H9 (cell line): ENCODE results near the gene SLC35F2. TPM values are rescaled to one million over a fixed set of nuclear protein-coding genes. Genes with fewer than 3 reads are reported as not detected.

Experiments
- DNase-seq: peaks from one replicate; pipeline ENCODE4 v3.0.0-alpha.2; 2017
- H2AFZ ChIP-seq: one replicate; pipeline ENCODE4 v1.6.1; 2013; ENCODE audit warnings: mild to moderate bottlenecking, low read length, control low read depth, moderate library complexity
- H2AK5ac ChIP-seq: 2 replicates; pipeline ENCODE4 v1.6.1; 2013; ENCODE audit warnings: low read length, control low read depth, mixed read lengths; ENCODE audit not compliant: insufficient read length
- H2BK120ac ChIP-seq: one replicate; pipeline ENCODE4 v1.6.1; 2013; ENCODE audit warnings: low read depth, mild to moderate bottlenecking, low read length, control low read depth, inconsistent platforms; ENCODE audit not compliant: poor library complexity, severe bottlenecking
- H2BK12ac ChIP-seq: 2 replicates; pipeline ENCODE4 v1.6.1; 2013; ENCODE audit warnings: low read length, control low read depth, mixed read lengths, low read depth; ENCODE audit not compliant: insufficient read length
- H2BK15ac ChIP-seq: 2 replicates; pipeline ENCODE4 v1.6.1; 2013; ENCODE audit warnings: low read depth, low read length, control low read depth
- H2BK20ac ChIP-seq: one replicate; pipeline ENCODE4 v1.6.1; 2013; ENCODE audit warnings: low read depth, mild to moderate bottlenecking, low read length, control low read depth, inconsistent platforms; ENCODE audit not compliant: poor library complexity, severe bottlenecking
- H2BK5ac ChIP-seq: 2 replicates; pipeline ENCODE4 v1.6.1; 2013; ENCODE audit warnings: low read length, control low read depth, mixed read lengths; ENCODE audit not compliant: insufficient read length
- H3K14ac ChIP-seq: 2 replicates; pipeline ENCODE4 v1.6.1; 2013; ENCODE audit warnings: low read length, control low read depth; ENCODE audit not compliant: insufficient read depth
- H3K18ac ChIP-seq: 2 replicates; pipeline ENCODE4 v1.6.1; 2013; ENCODE audit warnings: low read depth, mild to moderate bottlenecking, mixed read lengths, low read length, control low read depth; ENCODE audit not compliant: insufficient read length
- H3K23ac ChIP-seq: 2 replicates; pipeline ENCODE4 v1.6.1; 2013; ENCODE audit warnings: low read length, control low read depth, mixed read lengths, low read depth; ENCODE audit not compliant: insufficient read length
- H3K23me2 ChIP-seq: 2 replicates; pipeline ENCODE4 v1.6.1; 2013; ENCODE audit warnings: low read depth, mild to moderate bottlenecking, mixed read lengths, low read length, control low read depth; ENCODE audit not compliant: insufficient read length, poor library complexity, severe bottlenecking
- H3K27ac ChIP-seq: 2 replicates; pipeline ENCODE4 v1.5.1; 2013; ENCODE audit warnings: low read length, control low read depth, mixed read lengths, low read depth; ENCODE audit not compliant: insufficient read length
- H3K27me3 ChIP-seq: 2 replicates; pipeline ENCODE4 v1.6.1; 2013; ENCODE audit warnings: low read length, control low read depth, inconsistent platforms; ENCODE audit not compliant: insufficient read depth
- H3K4ac ChIP-seq: 2 replicates; pipeline ENCODE4 v1.6.1; 2013; ENCODE audit warnings: low read depth, mild to moderate bottlenecking, control low read depth, inconsistent platforms, low read length, moderate library complexity
- H3K4me1 ChIP-seq: 2 replicates; pipeline ENCODE4 v1.6.1; 2013; ENCODE audit warnings: low read length, control low read depth, inconsistent platforms; ENCODE audit not compliant: insufficient read depth
- H3K4me2 ChIP-seq: 2 replicates; pipeline ENCODE4 v1.6.1; 2013; ENCODE audit warnings: low read length, control low read depth, mixed read lengths; ENCODE audit not compliant: insufficient read length, insufficient read depth
- H3K56ac ChIP-seq: 2 replicates; pipeline ENCODE4 v1.6.1; 2013; ENCODE audit warnings: low read depth, mild to moderate bottlenecking, mixed read lengths, low read length, control low read depth; ENCODE audit not compliant: insufficient read length
- H3K79me1 ChIP-seq: 2 replicates; pipeline ENCODE4 v1.6.1; 2013; ENCODE audit warnings: low read depth, mild to moderate bottlenecking, moderate library complexity, low read length, control low read depth, inconsistent platforms; ENCODE audit not compliant: insufficient read depth, poor library complexity, severe bottlenecking
- H3K79me2 ChIP-seq: 2 replicates; pipeline ENCODE4 v1.6.1; 2013; ENCODE audit warnings: low read length, control low read depth, inconsistent platforms; ENCODE audit not compliant: insufficient read depth
- H3K9ac ChIP-seq: 2 replicates; pipeline ENCODE4 v1.6.1; 2013; ENCODE audit warnings: low read length, control low read depth, mixed read lengths; ENCODE audit not compliant: insufficient read length; ENCODE audit errors: extremely low read depth
- H3K9me3 ChIP-seq: one replicate; pipeline ENCODE4 v1.6.1; 2013; ENCODE audit warnings: low read depth, low read length, inconsistent platforms; ENCODE audit not compliant: control insufficient read depth
- H3T11ph ChIP-seq: one replicate; pipeline ENCODE4 v1.6.1; 2013; ENCODE audit warnings: mild to moderate bottlenecking, low read length, control low read depth, inconsistent platforms
- H4K20me1 ChIP-seq: one replicate; pipeline ENCODE4 v1.6.1; 2013; ENCODE audit not compliant: control insufficient read depth, insufficient read length, insufficient read depth
- H4K5ac ChIP-seq: 2 replicates; pipeline ENCODE4 v1.6.1; 2013; ENCODE audit warnings: low read depth, mild to moderate bottlenecking, mixed read lengths, low read length, control low read depth; ENCODE audit not compliant: insufficient read length
- H4K8ac ChIP-seq: replicated peaks from 2 replicates; pipeline ENCODE4 v1.6.1; 2013; ENCODE audit warnings: low read length, control low read depth, mixed read lengths, low read depth; ENCODE audit not compliant: insufficient read length
- H4K91ac ChIP-seq: 2 replicates; pipeline ENCODE4 v1.6.1; 2013; ENCODE audit warnings: low read depth, mild to moderate bottlenecking, moderate library complexity, mixed read lengths, low read length, control low read depth; ENCODE audit not compliant: insufficient read length
- H3K27ac Mint-ChIP-seq, 3 experiments: 2 replicates in 2 of 3; 3 replicates in 1 of 3; pipeline ENCODE4 v1.8.0; 2020 to 2021; ENCODE audit warnings: mixed read lengths in 3 of 3, mild to moderate bottlenecking in 1 of 3, moderate library complexity in 1 of 3
- H3K27me3 Mint-ChIP-seq: 2 replicates; pipeline ENCODE4 v1.8.0; 2021; ENCODE audit warnings: low read depth, mild to moderate bottlenecking, moderate library complexity, mixed read lengths
- H3K36me3 Mint-ChIP-seq, 3 experiments: 2 replicates in 2 of 3; 3 replicates in 1 of 3; pipeline ENCODE4 v1.8.0; 2020 to 2021; ENCODE audit warnings: low read depth in 3 of 3, mixed read lengths in 3 of 3; ENCODE audit not compliant: insufficient read depth in 1 of 3
- H3K4me1 Mint-ChIP-seq, 2 experiments: 2 replicates each; pipeline ENCODE4 v1.8.0; 2020; ENCODE audit warnings: mixed read lengths in 2 of 2
- H3K4me3 Mint-ChIP-seq, 2 experiments: 2 replicates in 1 of 2; 3 replicates in 1 of 2; pipeline ENCODE4 v1.8.0; 2020 to 2021; ENCODE audit warnings: mild to moderate bottlenecking in 2 of 2, mixed read lengths in 2 of 2, moderate library complexity in 1 of 2
- H3K9me3 Mint-ChIP-seq, 2 experiments: 2 replicates in 1 of 2; 3 replicates in 1 of 2; pipeline ENCODE4 v1.8.0; 2020; ENCODE audit warnings: mild to moderate bottlenecking in 2 of 2, mixed read lengths in 2 of 2, moderate library complexity in 1 of 2
- WGBS: extraction: QIAGEN DNeasy Blood & Tissue Kit; methylation state at CpG from one replicate; pipeline ENCODE4 v1.1.7; 2013; ENCODE audit warnings: missing lambda C conversion rate, low lambda C conversion rate, mixed read lengths; ENCODE audit not compliant: insufficient read length; ENCODE audit errors: extremely low coverage; 5-methylcytosine and 5-hydroxymethylcytosine counted together
- total RNA-seq: library from RNA; stranded (reverse); gene quantifications from 2 replicates; pipeline ENCODE4 v1.2.1, GENCODE V29; 2021
- TF ChIP-seq, protein P1 (sequence below): fragments of 200-600 bp; sonication (generic); conservative IDR thresholded peaks from 3 replicates; pipeline ENCODE4 v1.8.0; 2021; ENCODE audit warnings: antibody characterized with exemption, mild to moderate bottlenecking

The SLC35F2 gene
- total RNA-seq, 1 experiment from 2014 or later: 24.0 TPM

DNA sequence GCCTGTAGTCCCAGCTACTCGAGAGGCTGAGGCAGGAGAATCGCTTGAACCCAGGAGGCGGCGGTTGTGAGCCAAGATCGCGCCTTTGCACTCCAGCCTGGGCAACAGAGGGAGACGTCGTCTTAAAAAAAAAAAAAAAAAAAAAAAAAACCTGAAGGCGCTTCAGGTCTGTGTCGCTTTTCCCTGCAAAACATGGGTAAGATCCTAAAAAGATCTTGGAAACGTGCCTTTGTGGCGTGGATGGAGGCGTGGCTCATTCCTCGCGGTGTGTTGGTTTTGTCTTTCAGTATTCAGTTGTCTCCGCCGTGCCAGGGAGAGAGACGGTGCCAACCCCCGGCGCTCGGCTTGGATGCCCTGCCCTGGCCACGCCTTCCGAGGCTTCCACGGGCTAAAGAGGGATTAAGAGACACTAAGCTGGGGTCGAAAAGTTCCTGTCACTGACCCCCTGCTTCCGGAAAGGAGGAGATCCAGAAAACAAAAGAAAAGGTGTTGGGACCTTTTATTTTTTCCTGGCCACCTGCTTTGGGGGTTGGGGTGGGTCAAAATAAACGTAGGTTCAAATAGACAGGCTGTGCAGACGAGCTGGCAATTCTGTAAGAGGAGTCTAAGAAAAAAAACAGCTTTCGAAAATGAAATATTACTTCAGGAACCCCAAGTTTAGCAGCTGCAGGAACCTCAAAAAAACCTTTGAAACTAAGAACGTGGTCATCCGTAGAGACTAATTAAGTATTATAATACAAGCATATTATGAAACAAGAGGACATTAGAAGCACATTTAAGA, 1.1 kb upstream of the SLC35F2 start:
- H3K23ac ChIP-seq: no peak overlapping the region
- DNase-seq: peak; percentile 50
- TF ChIP-seq, protein P1, sequence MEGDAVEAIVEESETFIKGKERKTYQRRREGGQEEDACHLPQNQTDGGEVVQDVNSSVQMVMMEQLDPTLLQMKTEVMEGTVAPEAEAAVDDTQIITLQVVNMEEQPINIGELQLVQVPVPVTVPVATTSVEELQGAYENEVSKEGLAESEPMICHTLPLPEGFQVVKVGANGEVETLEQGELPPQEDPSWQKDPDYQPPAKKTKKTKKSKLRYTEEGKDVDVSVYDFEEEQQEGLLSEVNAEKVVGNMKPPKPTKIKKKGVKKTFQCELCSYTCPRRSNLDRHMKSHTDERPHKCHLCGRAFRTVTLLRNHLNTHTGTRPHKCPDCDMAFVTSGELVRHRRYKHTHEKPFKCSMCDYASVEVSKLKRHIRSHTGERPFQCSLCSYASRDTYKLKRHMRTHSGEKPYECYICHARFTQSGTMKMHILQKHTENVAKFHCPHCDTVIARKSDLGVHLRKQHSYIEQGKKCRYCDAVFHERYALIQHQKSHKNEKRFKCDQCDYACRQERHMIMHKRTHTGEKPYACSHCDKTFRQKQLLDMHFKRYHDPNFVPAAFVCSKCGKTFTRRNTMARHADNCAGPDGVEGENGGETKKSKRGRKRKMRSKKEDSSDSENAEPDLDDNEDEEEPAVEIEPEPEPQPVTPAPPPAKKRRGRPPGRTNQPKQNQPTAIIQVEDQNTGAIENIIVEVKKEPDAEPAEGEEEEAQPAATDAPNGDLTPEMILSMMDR: no peak
- no peak overlapping the region for H2BK12ac ChIP-seq
- H3K27me3 Mint-ChIP-seq: peaks cover 17% of the 10 kb centered on the region
- no peak overlapping the region for H2BK15ac ChIP-seq
- H3K56ac ChIP-seq: no peak overlapping the region
- no peak overlapping the region for H3K27ac ChIP-seq
- no peaks in the 10 kb centered on the region; the same call in 1 of the 2 replicates for H3K79me2 ChIP-seq
- H4K20me1 ChIP-seq: no peaks in the 10 kb centered on the region
- H3K79me1 ChIP-seq: no peaks in the 10 kb centered on the region
- peaks cover 13% of the 10 kb centered on the region for H3K23me2 ChIP-seq
- H3K4me1 ChIP-seq: no peaks in the 10 kb centered on the region; the same call in 1 of the 2 replicates
- peak overlapping the region; percentile 94 for H3K4me3 Mint-ChIP-seq
- H2AFZ ChIP-seq: peak overlapping the region; percentile 92
- H3K36me3 Mint-ChIP-seq: peaks cover 0 to 2% (median 0%) of the 10 kb centered on the region in 3 experiments; a peak in 1 of 7 replicates
- peak overlapping the region; percentile 54 for H3K9ac ChIP-seq
- H3K9me3 ChIP-seq: no peaks in the 10 kb centered on the region
- no peak overlapping the region for H4K91ac ChIP-seq
- H2BK120ac ChIP-seq: no peak overlapping the region
- no peaks in the 10 kb centered on the region for H3K27me3 ChIP-seq
- H3K9me3 Mint-ChIP-seq: no peaks in the 10 kb centered on the region
- H4K5ac ChIP-seq: no peak overlapping the region
- no peak overlapping the region for H2BK5ac ChIP-seq
- no CpG with 5 or more reads among the region's 31 CpGs for WGBS
- H3K18ac ChIP-seq: no peak overlapping the region
- no peak overlapping the region for H3T11ph ChIP-seq
- no peak overlapping the region for H3K4ac ChIP-seq
- H3K27ac Mint-ChIP-seq: peak overlapping the region; percentile 75 to 97 (median 95); a peak in 6 of 7 replicates
- H2AK5ac ChIP-seq: no peak overlapping the region
- H3K14ac ChIP-seq: no peak overlapping the region
- H3K4me2 ChIP-seq: peak overlapping the region; percentile 97
- H4K8ac ChIP-seq: no peak overlapping the region
- H3K4me1 Mint-ChIP-seq: peaks cover 16 to 27% of the 10 kb centered on the region in 2 experiments
- H2BK20ac ChIP-seq: no peak overlapping the region
